Liver (tissue), 9 donors: Measurements from ENCODE around the gene RPTOR. TPM values are rescaled to one million over a fixed set of nuclear protein-coding genes. Genes with fewer than 3 reads are reported as not detected.

Experiments
- DNase-seq: peaks from one replicate; pipeline ENCODE4 v3.0.0-alpha.2; 2017; ENCODE audit warnings: low spot score
- H3K27ac ChIP-seq, 2 donors: one replicate each; pipeline ENCODE4 v1.7.0; 2013; ENCODE audit warnings: inconsistent platforms in 2 of 2, low read length in 2 of 2, control low read depth in 1 of 2, low read depth in 1 of 2, mild to moderate bottlenecking in 1 of 2
- H3K27me3 ChIP-seq, 4 donors: one replicate each; pipeline versions ENCODE4 v1.6.1 to v1.7.0; 2013; ENCODE audit warnings: low read length in 3 of 4, inconsistent platforms in 1 of 4, mild to moderate bottlenecking in 1 of 4, moderate library complexity in 1 of 4; ENCODE audit not compliant: control insufficient read depth in 4 of 4, insufficient read depth in 4 of 4
- H3K36me3 ChIP-seq, 4 donors: one replicate each; pipeline versions ENCODE4 v1.6.1 to v1.7.0; 2013; ENCODE audit warnings: low read length in 3 of 4, mild to moderate bottlenecking in 3 of 4, low read depth in 1 of 4, moderate library complexity in 1 of 4; ENCODE audit not compliant: control insufficient read depth in 4 of 4, insufficient read depth in 3 of 4
- H3K4me1 ChIP-seq, 4 donors: one replicate each; pipeline versions ENCODE4 v1.6.1 to v1.7.0; 2013; ENCODE audit warnings: low read length in 3 of 4, mild to moderate bottlenecking in 3 of 4, moderate library complexity in 1 of 4; ENCODE audit not compliant: control insufficient read depth in 4 of 4, insufficient read depth in 4 of 4
- H3K4me3 ChIP-seq, 3 donors: one replicate each; pipeline versions ENCODE4 v1.6.1 to v1.7.0; 2013; ENCODE audit warnings: low read length in 3 of 3, control low read depth in 1 of 3, low read depth in 1 of 3, mild to moderate bottlenecking in 1 of 3
- H3K9ac ChIP-seq, 2 donors: one replicate each; pipeline ENCODE4 v1.7.0; 2013; ENCODE audit warnings: low read length in 2 of 2, mild to moderate bottlenecking in 2 of 2, moderate library complexity in 2 of 2, control low read depth in 1 of 2, low read depth in 1 of 2
- H3K9me3 ChIP-seq, 4 donors: one replicate each; pipeline versions ENCODE4 v1.6.1 to v1.7.0; 2013; ENCODE audit warnings: low read length in 3 of 4; ENCODE audit not compliant: control insufficient read depth in 4 of 4
- ATF3 ChIP-seq: IDR thresholded peaks from 2 replicates; pipeline ENCODE4 v1.6.1; 2016; ENCODE audit warnings: antibody characterized with exemption
- CTCF ChIP-seq: fragments of 150-350 bp; IDR thresholded peaks from 2 replicates; pipeline ENCODE4 v1.5.1; 2017; ENCODE audit warnings: improper control_type of control experiment, low read depth, low read length; ENCODE audit not compliant: missing input control
- EGR1 ChIP-seq, 2 donors: IDR thresholded peaks; 2 replicates each; pipeline ENCODE4 v1.6.1; 2016 to 2018; ENCODE audit warnings: antibody characterized with exemption in 2 of 2, low read depth in 2 of 2
- FOXA1 ChIP-seq: IDR thresholded peaks from 2 replicates; pipeline ENCODE4 v1.6.1; 2016; ENCODE audit warnings: antibody characterized with exemption
- FOXA2 ChIP-seq: IDR thresholded peaks from 2 replicates; pipeline ENCODE4 v1.6.1; 2016; ENCODE audit warnings: antibody characterized with exemption
- GABPA ChIP-seq, 2 donors: IDR thresholded peaks in 1 of 2; conservative IDR thresholded peaks in 1 of 2; 2 replicates each; pipeline ENCODE4 v1.6.1; 2016; ENCODE audit warnings: antibody characterized with exemption in 2 of 2, mild to moderate bottlenecking in 1 of 2, moderate library complexity in 1 of 2
- HNF4A ChIP-seq, 2 donors: conservative IDR thresholded peaks; 2 replicates each; pipeline ENCODE4 v1.6.1; 2016; ENCODE audit warnings: antibody characterized with exemption in 2 of 2, mild to moderate bottlenecking in 2 of 2
- HNF4G ChIP-seq: IDR thresholded peaks from 2 replicates; pipeline ENCODE4 v1.6.1; 2016; ENCODE audit warnings: antibody characterized with exemption
- JUND ChIP-seq, 2 donors: IDR thresholded peaks; 2 replicates each; pipeline ENCODE4 v1.6.1; 2016; ENCODE audit warnings: antibody characterized with exemption in 2 of 2
- MAX ChIP-seq: IDR thresholded peaks from 2 replicates; pipeline ENCODE4 v1.6.1; 2016; ENCODE audit warnings: antibody characterized with exemption
- NR2F2 ChIP-seq: IDR thresholded peaks from 2 replicates; pipeline ENCODE4 v1.6.1; 2016; ENCODE audit warnings: antibody characterized with exemption
- RAD21 ChIP-seq, 2 donors: IDR thresholded peaks; 2 replicates each; pipeline ENCODE4 v1.6.1; 2016; ENCODE audit warnings: antibody characterized with exemption in 2 of 2, mild to moderate bottlenecking in 2 of 2
- REST ChIP-seq: IDR thresholded peaks from 2 replicates; pipeline ENCODE4 v1.6.1; 2016; ENCODE audit warnings: antibody characterized with exemption, mild to moderate bottlenecking
- RXRA ChIP-seq, 2 donors: IDR thresholded peaks; 2 replicates each; pipeline ENCODE4 v1.6.1; 2017 to 2018; ENCODE audit warnings: antibody characterized with exemption in 2 of 2, mild to moderate bottlenecking in 1 of 2
- SP1 ChIP-seq: IDR thresholded peaks from 2 replicates; pipeline ENCODE4 v1.6.1; 2018; ENCODE audit warnings: antibody characterized with exemption, mild to moderate bottlenecking
- TAF1 ChIP-seq: conservative IDR thresholded peaks from 2 replicates; pipeline ENCODE4 v1.6.1; 2016; ENCODE audit warnings: antibody characterized with exemption, mild to moderate bottlenecking
- YY1 ChIP-seq: IDR thresholded peaks from 2 replicates; pipeline ENCODE4 v1.6.1; 2016; ENCODE audit warnings: antibody characterized with exemption, mild to moderate bottlenecking
- ZBTB33 ChIP-seq: IDR thresholded peaks from 2 replicates; pipeline ENCODE4 v1.6.1; 2016; ENCODE audit warnings: antibody characterized with exemption
- WGBS: extraction: QIAGEN DNeasy Blood & Tissue Kit; methylation state at CpG from one replicate; pipeline ENCODE4 v1.1.7; 2013; 5-methylcytosine and 5-hydroxymethylcytosine counted together
- polyA plus RNA-seq, 2 donors: library from polyadenylated mRNA; stranded (reverse) in 1 of 2; unstranded in 1 of 2; fragments of 200-250 nt in 1 of 2; fragments of >200 nt in 1 of 2; fragmentation: Nextera tagmentation in 1 of 2; extraction: Ambion mirVana in 1 of 2; gene quantifications; one replicate each; pipeline versions ENCODE4 v1.2.1 to v1.2.3, GENCODE V29; 2013 to 2015
- total RNA-seq, 2 donors: library from RNA; depleted of rRNA; stranded (reverse); fragments of >200 nt; gene quantifications; one replicate each; pipeline ENCODE4 v1.2.3, GENCODE V29; 2014
- donor health status: healthy.
- donor health status: healthy.
- donor health status: healthy.
- donor health status: healthy.
- donor health status: healthy.

RPTOR gene
- total and polyA plus RNA-seq, 4 donors: 4.8 to 25.4 (median 11.6) TPM

GRCh38 chr17:80941171-80941570, 396.5 kb downstream of the RPTOR start:
- Histone ChIP-seq H3K4me1 (no peaks in the 10 kb centered on the region), H3K27me3 (no peaks in the 10 kb centered on the region), H3K4me3 (no peak overlapping the region), H3K9me3 (no peaks in the 10 kb centered on the region), H3K36me3 (peaks cover 0 to 8% (median 4%) of the 10 kb centered on the region in 4 donors), H3K9ac (no peak overlapping the region), H3K27ac (no peak overlapping the region)
- DNase-seq: no peak
- 93% methylated on average over 12 of the region's 12 CpGs for WGBS
- TF ChIP-seq JUND (IDR thresholded peaks at IDR 0.05) (no peak), RAD21 (IDR thresholded peaks at IDR 0.05) (no peak)

- Histone ChIP-seq H3K9ac (no peak overlapping the region), H3K36me3 (peaks cover 0 to 15% (median 6%) of the 10 kb centered on the region in 4 donors), H3K27ac (no peak overlapping the region), H3K27me3 (no peaks in the 10 kb centered on the region), H3K9me3 (no peaks in the 10 kb centered on the region), H3K4me1 (no peaks in the 10 kb centered on the region), H3K4me3 (no peak overlapping the region)
- no peak for DNase-seq
- no peak for TF ChIP-seq REST
- TF ChIP-seq RXRA (IDR thresholded peaks at IDR 0.05): no peak
- no peak for TF ChIP-seq HNF4G
- no peak for TF ChIP-seq JUND (IDR thresholded peaks at IDR 0.05)
- no peak for TF ChIP-seq ZBTB33
- TF ChIP-seq TAF1: no peak
- no peak for TF ChIP-seq FOXA1
- TF ChIP-seq YY1: no peak
- TF ChIP-seq FOXA2: no peak
- TF ChIP-seq NR2F2: no peak
- no peak for TF ChIP-seq GABPA (IDR thresholded peaks at IDR 0.05 in 1 of 2, conservative IDR thresholded peaks at IDR 0.05 in 1 of 2)
- TF ChIP-seq HNF4A (conservative IDR thresholded peaks at IDR 0.05): no peak
- TF ChIP-seq MAX: no peak
- no peak for TF ChIP-seq EGR1 (IDR thresholded peaks at IDR 0.05; ENCODE audit: low read depth in 2 of 2)
- no peak for TF ChIP-seq ATF3
- no peak for TF ChIP-seq CTCF
- no peak for TF ChIP-seq SP1
- 89% methylated on average over 33 of the region's 33 CpGs for WGBS
These were observed 397.2 kb downstream of the RPTOR start for GRCh38 chr17:80941743-80942422.
